ENCODE data around the gene PI16.

- TF ChIP-seq ELF1 (IDR thresholded peaks at IDR 0.05) (no peak), YY1 (IDR thresholded peaks at IDR 0.05; ENCODE audit: low read depth) (no peak), GATA2 (CRISPR knock-in tag; IDR thresholded peaks at IDR 0.05) (no peak), MAX (IDR thresholded peaks at IDR 0.05; ENCODE audit: low read depth) (no peak), RAD21 (IDR thresholded peaks at IDR 0.05; ENCODE audit: low read length) (no peak)
Observed at GRCh38 chr6:36985417-36985807, 30.9 kb downstream of the PI16 start.
